NCI-H187 treated with DMSO at 0.1 percent for 48 hours (cell line): Measurements from ENCODE around the gene UBASH3A.

Source experiments
- DNase-seq: peaks from one replicate; lab custom pipeline; 2025; lab: John Stamatoyannopoulos, UW

The UBASH3A gene

GRCh38 chr21:42411197-42411869 lies 7.6 kb downstream of the UBASH3A start:
- DNase-seq: no peak

GRCh38 chr21:42411891-42412635 lies 8.4 kb downstream of the UBASH3A start:
- DNase-seq: no peak

- no peak for DNase-seq
Measured at GRCh38 chr21:42412636-42412933, 8.9 kb downstream of the UBASH3A start.

GRCh38 chr21:42413093-42413492 lies 9.4 kb downstream of the UBASH3A start:
- DNase-seq: no peak

- DNase-seq: no peak
Measured at GRCh38 chr21:42413500-42413899, 9.8 kb downstream of the UBASH3A start.

- no peak for DNase-seq
Measured at GRCh38 chr21:42414066-42414465, 10.4 kb downstream of the UBASH3A start.

GRCh38 chr21:42414553-42414927 lies 10.8 kb downstream of the UBASH3A start:
- no peak for DNase-seq

GRCh38 chr21:42414928-42415769 lies 11.4 kb downstream of the UBASH3A start:
- no peak for DNase-seq

GRCh38 chr21:42417533-42417932 lies 13.8 kb downstream of the UBASH3A start:
- DNase-seq: no peak

GRCh38 chr21:42418886-42419285 lies 15.2 kb downstream of the UBASH3A start:
- no peak for DNase-seq

GRCh38 chr21:42419845-42420244 lies 16.1 kb downstream of the UBASH3A start:
- DNase-seq: no peak

GRCh38 chr21:42421018-42421793 lies 17.5 kb downstream of the UBASH3A start:
- no peak for DNase-seq

GRCh38 chr21:42423197-42423675 lies 19.5 kb downstream of the UBASH3A start:
- no peak for DNase-seq

GRCh38 chr21:42423685-42424084 lies 20.0 kb downstream of the UBASH3A start:
- no peak for DNase-seq

GRCh38 chr21:42424914-42425541 lies 21.3 kb downstream of the UBASH3A start:
- DNase-seq: no peak

GRCh38 chr21:42425591-42425990 lies 21.9 kb downstream of the UBASH3A start:
- DNase-seq: no peak

GRCh38 chr21:42426424-42426823 lies 22.7 kb downstream of the UBASH3A start:
- DNase-seq: no peak

GRCh38 chr21:42426876-42427480 lies 23.3 kb downstream of the UBASH3A start:
- no peak for DNase-seq

- no peak for DNase-seq
Measured at GRCh38 chr21:42427809-42428419, 24.2 kb downstream of the UBASH3A start.

GRCh38 chr21:42429021-42429420 lies 25.3 kb downstream of the UBASH3A start:
- no peak for DNase-seq

GRCh38 chr21:42429856-42430255 lies 26.2 kb downstream of the UBASH3A start:
- no peak for DNase-seq
